HG03095 (cell line): ENCODE results near the gene CTDSPL2.
A peak's percentile ranks its signal among the peaks of the same experiment; 100 is the strongest.
"Not testable (repeated sequence)": the region's sequence is repeated elsewhere in the genome, so short reads cannot be mapped to it uniquely, and the experiment has no call there.

Experiments used
- ATAC-seq: cut with Tn5 transposase; IDR thresholded peaks from one replicate; pipeline ENCODE4 v1.9.1; 2021; ENCODE audit warnings: moderate library complexity; ENCODE audit not compliant: unreplicated experiment

Gene CTDSPL2

DNA sequence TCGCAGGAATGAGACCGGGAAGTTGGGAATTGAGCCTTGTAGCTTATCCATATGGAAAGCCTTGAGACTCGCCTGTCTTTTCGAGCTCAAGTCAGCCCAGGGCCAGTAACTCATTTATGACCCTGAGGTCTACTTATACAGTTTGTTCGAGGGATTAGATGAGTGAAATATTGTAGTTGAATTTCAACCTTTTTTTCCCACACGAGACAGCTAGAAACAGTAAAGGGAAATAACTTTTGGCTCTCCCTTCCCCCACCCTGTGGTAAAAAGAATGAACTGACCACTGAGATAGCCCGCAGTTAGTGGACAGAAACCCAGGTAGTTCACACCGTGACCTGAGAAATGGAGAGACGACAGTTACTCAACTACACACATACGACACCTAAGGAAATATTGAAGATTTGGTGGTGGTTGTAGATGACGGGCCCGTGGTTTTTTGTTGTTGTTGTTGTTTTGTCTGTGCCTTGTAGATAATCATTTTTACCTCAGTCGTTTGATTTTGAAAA is 110.4 kb downstream of the CTDSPL2 start:
- no peak for ATAC-seq

DNA sequence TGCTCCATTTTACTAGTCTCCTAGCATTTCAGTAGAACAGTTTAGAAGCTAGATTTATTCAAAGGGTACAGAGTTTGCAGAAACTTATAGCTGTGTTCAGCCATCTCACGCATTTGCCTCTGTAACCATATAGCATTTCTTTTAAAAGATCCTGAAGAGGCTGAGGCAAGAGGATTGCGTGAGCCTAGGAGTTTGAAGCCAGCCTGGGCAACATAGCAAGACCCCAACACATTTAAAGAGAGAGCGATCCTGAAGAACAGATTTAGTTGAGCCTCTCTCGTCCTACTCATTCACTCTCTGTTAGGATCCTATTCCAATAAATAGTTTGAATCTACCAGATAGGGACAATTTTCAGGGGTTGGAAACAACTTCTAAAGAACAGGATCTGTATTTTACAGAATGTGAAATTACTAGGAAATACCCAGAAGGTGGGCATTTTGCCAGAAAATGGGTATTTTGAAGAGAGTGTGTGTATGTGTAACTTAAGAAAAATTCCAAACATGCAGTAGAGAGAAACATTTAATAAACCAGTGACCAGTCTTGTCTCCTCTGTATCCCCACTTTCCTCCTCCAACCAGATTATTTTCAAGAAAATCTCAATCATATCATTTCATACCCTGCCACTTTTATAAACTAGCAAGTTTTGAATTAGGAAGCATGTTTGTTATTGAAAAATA is 114.0 kb downstream of the CTDSPL2 start:
- ATAC-seq = no peak

DNA sequence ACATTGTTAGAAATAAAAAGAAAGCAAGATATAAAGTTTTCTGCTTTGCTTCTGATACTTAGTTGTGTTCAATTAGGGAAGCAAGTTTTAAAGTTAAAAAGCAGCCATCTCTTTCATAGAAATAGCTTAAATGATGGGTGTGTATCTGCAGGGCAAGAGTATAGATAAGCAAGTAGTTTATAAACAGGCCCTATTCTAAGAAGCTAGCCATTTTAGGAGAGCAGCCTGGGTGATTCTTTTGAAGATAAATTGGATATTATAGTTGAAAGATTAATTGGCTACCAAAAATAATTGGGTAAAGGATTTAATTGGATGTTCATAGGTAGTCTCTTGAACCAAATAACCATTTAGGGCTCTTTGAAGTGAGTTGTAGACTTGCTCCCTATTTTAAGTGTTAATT is 115.2 kb downstream of the CTDSPL2 start:
- no peak for ATAC-seq

DNA sequence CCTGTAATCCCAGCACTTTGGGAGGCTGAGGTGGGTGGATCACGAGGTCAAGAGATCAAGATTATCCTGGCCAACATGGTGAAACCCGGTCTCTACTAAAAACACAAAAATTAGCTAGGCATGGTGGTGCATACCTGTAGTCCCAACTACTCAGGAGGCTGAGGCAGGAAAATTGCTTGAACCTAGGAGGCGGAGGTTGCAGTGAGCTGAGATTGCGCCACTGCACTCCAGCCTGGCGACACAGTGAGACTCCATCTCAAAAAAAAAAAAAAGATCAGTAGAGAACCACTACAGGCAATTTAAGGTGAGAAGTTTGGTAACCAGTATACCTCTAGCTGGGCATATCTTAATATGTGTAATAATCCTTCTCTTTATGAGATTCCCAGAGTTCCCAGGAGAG is 117.3 kb downstream of the CTDSPL2 start:
- not testable (repeated sequence) for ATAC-seq

DNA sequence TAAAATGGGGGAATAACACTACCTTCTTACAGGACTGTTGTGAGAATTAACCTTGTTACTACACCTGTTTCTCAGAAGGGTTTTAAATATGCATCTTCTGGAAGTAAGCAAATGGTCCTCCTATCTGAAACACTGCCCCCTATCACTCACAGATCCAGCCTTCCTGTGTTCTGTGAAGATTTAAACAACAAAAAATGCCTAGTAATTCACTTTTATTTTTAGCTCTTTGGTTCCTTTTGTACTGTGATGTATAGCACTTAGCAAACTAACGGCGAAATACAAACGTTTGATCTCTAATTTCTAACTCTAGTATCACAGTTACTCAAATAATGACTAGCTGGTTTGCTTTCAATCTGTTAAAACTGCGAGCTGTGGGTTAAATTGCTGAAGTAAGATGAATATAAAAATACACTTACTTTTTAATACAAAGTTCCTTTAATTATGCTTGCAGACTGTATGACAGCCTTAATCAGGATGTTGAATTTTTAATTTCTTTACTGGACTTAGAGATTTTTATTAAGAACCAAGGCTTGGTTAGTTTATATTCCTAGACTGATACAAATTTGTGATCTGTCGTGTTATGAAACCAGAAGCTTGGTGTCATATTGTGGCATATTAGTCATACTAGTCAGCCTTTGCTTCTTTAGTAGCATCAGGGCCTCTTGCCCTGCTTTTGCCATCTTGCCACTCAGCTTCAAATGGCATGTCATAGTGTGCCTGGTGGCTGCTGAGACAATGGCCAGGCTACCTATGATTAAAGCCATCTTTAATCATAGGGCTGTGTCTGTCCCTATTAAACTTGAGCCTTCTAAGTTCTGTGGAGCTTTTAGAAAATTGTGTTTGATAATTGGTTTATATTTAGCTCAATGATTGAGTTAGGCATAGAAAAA is 118.7 kb downstream of the CTDSPL2 start:
- ATAC-seq = peak; percentile 67

DNA sequence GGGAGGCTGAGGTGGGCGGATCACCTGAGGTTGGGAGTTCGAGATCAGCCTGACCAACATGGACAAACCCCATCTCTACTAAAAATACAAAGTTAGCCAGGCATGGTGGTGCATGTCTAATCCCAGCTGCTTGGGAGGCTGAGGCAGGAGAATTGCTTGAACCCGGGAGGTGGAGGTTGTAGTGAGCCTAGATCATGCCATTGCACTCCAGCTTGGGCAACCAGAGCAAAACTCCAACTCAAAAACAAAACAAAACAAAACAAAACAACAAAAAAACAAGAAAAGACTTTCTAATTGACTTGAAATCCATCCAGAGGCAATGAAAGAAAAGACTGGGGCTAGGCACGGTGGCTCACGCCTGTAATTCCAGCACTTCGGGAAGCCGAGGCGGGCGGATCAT is 121.7 kb downstream of the CTDSPL2 start:
- ATAC-seq = not testable (repeated sequence)

DNA sequence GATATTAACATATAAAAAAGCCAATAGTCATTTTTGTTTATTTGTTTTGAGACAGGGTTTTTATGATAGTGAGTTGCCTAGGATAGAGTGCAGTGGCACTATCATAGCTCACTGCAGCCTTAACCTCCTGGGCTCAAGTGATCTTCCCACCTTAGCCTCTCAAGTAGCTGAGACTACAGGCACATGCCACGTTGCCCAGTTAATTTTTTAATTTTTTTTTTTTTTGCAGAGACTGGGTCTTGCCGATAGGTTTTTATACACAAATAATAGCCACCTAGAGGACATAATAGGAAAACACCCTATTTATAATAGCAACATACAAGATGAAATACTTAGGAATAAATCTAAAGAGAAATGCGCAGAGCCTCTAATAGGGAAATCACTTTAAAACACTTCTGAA is 122.8 kb downstream of the CTDSPL2 start:
- ATAC-seq = no peak

DNA sequence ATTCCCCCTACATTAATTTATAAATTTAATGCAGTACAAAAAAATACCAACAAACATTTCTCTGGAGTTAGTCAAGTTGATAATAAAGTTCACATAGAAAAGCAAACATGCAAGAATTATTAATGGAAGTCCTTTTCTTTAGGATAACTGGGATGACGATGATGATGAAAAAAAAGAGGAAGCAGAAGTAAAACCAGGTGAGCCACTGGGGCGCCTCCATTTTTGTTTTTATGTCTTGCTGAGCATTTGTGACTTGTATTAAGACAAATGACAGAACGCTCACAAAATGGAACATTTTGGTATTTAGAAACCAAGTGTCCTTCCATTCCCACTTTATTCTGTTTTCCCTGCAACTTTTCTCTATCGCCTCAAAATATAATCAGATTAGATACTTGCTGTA is 123.3 kb downstream of the CTDSPL2 start:
- no peak for ATAC-seq

DNA sequence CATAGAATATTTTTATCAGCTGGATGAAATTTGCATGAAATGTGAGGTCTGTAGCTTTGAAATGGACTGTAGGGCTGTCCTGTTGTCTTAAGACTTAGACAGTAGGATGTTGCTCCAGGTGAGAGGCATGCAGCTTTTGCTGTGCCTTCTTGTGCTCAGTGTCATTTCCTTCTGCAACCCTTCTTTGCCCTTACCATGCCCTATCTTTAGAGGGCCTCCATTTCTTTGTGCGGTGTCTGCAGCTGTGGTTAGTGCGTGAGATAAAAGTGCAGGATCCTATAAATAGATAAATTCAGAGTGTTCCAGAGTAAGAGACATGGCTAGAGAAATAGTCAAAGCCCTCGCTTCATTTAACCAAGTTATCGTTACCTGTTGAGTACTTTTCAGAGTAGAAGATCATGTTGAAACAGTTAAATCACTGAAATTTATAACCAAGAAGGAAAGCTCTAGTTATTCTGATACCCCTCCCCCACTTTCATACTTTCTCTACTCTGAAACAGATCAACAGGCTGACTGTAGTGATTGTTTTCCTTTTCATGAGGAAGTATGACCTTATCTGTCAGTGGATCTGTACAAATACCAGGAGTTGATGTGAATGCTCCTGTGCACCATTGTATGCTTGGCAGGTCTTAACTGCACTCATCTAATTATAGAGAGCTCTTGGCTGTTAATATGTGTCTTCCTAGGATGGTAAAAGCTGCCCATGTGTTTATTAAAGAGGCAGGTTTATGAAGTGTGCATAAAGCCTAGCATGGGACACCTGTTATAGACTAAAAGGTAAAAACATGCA is 127.7 kb downstream of the CTDSPL2 start:
- ATAC-seq = no peak

DNA sequence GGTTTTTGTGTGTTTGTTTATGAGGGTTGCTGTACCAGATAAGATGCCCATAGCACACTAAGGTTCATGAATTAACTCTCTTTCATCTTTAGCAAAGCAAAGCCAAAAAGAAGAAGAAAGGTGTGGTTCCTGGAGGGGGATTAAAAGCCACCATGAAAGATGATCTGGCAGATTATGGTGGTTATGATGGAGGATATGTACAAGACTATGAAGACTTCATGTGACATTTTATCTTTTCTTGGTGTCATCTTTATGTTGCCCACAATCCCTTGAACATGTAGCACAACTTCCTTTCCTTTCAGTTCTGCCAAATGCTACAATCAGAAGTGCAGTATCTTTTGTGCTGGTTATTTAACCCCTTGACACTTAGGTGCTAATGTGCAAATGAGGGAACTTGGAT is 133.5 kb downstream of the CTDSPL2 start:
- not testable (repeated sequence) for ATAC-seq

DNA sequence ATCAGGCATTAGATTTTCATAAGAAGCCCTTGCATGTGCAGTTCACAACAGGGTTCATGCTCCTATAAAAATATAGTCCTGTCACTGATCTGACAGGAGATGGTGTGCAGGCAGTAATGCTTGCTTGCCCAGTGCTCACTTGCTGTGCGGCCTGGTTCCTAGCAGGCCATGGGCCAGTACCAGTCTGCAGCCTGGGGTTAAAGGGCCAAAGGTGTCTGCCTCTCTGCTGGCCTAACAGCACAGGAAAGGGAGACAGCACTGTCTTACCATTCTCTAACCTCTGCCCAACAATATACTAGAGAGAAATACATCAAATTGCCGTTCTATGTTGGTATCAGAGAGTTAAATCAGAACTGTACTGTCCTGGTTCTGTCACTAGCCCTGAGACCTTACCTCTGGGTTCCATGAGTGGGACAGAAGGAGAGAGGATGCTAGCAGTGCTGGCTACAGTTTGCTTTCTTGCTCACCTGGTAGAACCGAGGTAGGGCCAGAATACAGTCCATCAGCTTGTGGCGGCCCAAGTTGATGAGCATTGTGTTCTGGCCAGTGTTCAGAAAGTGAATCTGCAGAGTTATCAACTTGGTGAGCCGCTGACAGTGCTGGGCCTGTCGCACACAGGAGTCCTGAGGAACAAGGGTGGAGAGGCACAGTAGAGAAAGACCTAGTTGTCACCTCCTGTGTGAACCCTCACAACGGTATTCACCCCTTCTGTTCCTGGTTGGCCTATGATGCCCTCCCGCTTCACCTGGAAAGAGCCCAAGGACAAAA is 138.1 kb downstream of the CTDSPL2 start:
- no peak for ATAC-seq

DNA sequence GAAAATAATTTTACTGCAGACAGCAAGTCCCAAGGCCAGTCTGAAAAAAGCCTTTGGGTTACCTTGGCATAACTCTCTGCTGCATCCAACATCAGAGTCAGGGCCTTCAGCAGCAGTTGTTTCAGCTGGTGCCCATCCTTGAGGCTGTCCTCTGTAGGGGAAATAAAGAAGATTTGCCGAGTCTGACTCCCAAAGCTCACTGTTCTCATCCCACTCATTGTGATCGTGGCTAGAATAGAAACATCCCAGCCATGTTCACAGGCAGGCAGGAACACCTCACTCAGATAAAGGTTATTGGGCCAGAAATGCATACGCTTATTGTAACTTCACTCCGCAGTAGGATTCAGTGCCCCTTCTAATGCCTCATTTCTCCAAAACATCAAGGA is 138.7 kb downstream of the CTDSPL2 start:
- ATAC-seq = no peak

DNA sequence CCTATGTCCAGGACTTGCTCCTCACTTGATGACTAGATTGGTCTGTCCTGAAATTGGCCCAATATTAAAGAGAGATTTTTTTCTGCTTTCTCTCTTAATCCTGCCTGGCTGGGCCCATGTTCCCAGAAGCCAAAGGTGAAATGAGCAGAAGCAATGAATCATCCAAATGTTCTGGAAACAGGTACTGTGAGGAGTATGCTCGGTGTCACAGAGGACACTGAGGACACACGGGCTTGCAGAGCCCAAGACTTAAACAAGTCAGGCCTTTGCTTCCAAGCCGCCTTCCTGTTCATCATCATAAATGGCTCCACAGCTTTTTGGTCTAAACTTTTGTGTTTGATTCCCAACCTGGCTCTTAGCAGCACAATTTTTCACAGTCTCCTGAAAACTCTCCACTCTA is 140.9 kb downstream of the CTDSPL2 start:
- ATAC-seq = no peak

DNA sequence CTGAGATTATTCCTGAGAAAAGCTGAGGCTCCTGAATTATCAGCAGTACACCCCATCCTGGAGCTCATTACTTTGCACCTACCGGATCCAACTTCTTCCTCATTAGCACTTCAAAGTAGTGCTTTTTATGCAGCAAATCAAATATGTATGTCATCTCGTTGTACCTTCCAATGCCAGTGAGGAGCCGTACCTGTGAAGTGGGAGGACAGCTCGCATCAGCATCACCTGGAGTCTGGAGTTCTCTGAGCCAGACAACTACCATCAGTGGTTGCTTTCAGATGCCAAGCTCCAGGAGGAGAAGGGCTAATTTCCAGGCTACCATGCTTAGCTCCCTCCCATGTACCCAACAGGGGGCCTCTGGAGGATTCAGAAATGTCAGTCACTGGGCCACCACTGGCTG is 141.9 kb downstream of the CTDSPL2 start:
- ATAC-seq = no peak

DNA sequence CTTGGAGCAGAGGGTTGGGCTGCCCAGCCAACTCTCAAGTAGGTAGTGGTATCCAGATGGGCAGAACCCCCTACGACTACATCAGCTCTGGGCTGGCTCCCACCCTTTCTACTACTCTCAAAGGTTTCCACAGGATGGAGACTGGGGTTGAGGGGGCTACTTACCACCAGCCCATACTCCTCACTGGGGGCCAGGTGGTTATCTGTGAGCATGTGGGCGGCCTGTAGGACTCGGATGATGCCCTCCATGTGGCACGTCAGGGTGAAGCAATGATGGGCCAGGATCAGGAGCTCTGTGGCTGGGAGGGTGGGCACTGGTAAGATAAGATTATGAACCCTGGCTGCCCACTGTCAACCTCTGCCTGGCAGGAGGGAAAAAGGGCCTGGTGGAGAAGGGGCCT is 142.9 kb downstream of the CTDSPL2 start:
- ATAC-seq = no peak

DNA sequence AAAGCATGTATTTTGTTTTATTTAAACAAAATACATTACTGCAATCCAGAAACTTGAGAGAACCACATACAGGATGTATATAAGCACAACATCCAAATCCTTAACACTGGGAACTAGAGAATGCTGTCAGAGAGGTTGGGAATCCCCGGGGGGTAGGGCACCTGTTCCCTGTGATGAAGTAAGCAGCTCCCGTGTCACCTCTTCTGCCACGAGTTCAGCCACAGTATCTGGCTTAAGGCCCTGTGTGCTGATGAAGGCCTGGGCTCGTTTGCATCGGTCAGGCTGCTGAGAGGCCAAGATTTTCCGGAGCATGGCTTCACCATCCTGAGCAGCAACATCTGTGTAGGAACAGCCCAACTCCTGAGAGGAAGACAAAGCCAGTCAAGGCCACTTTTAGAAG is 146.0 kb downstream of the CTDSPL2 start:
- ATAC-seq = no peak

DNA sequence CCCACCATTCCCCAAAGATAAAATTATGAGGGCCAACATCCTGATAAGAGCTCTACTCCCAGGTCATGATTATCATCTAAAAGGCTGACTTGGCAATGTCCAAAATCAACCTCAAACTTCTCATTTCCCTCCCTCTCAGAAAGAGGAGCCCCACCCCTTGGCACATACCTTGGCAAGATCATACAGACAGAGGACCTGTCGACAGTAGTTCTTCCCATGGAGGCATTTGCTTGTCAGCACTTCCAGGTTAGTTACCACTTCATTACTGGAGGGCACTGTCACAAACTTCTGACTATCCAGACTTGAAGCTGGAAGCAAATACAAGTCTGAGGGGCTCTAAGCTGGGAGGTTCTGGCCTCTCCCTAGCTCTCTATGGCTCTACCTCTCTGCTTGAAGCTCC is 147.3 kb downstream of the CTDSPL2 start:
- ATAC-seq = no peak
